COLO829 (cell line): ENCODE results near the gene FOXL2NB.
"Not testable (repeated sequence)": the region's sequence is repeated elsewhere in the genome, so short reads cannot be mapped to it uniquely, and the experiment has no call there.

Source experiments
- DNase-seq: peaks from one replicate; pipeline ENCODE4 v3.0.0; 2012; ENCODE audit warnings: low spot score

The FOXL2NB gene

GRCh38 chr3:138946663-138947494 is at the start of gene FOXL2NB, which contains the start of gene FOXL2:
FOXL2NB (plus strand) TSS chr3:138947217; CDS start chr3:138947365, 148 bp downstream.
FOXL2 (minus strand) TSS chr3:138947137; CDS start chr3:138946722, 415 bp downstream.
- no peak for DNase-seq

- no peak for DNase-seq
Measured at GRCh38 chr3:138898301-138898700, 48.7 kb upstream of the FOXL2NB start.

GRCh38 chr3:138898708-138899107 is 48.3 kb upstream of the FOXL2NB start:
- DNase-seq = no peak

GRCh38 chr3:138899351-138899991 is 47.5 kb upstream of the FOXL2NB start:
- DNase-seq = no peak

- no peak for DNase-seq
Measured at GRCh38 chr3:138901567-138901966, 45.5 kb upstream of the FOXL2NB start.

- no peak for DNase-seq
Measured at GRCh38 chr3:138902171-138902570, 44.8 kb upstream of the FOXL2NB start.

- no peak for DNase-seq
Measured at GRCh38 chr3:138907539-138907938, 39.5 kb upstream of the FOXL2NB start.

- DNase-seq = no peak
Measured at GRCh38 chr3:138908846-138909245, 38.2 kb upstream of the FOXL2NB start.

GRCh38 chr3:138909904-138910303 is 37.1 kb upstream of the FOXL2NB start:
- DNase-seq = no peak

- DNase-seq = no peak
Measured at GRCh38 chr3:138911621-138912020, 35.4 kb upstream of the FOXL2NB start.

- DNase-seq = no peak
Measured at GRCh38 chr3:138912237-138912636, 34.8 kb upstream of the FOXL2NB start.

- DNase-seq = no peak
Measured at GRCh38 chr3:138913766-138914165, 33.3 kb upstream of the FOXL2NB start.

GRCh38 chr3:138914870-138915502 is 32.0 kb upstream of the FOXL2NB start:
- no peak for DNase-seq

GRCh38 chr3:138915503-138916498 is 31.2 kb upstream of the FOXL2NB start:
- peak; percentile 93 for DNase-seq

- no peak for DNase-seq
Measured at GRCh38 chr3:138916824-138917223, 30.2 kb upstream of the FOXL2NB start.

- DNase-seq = no peak
Measured at GRCh38 chr3:138919325-138919724, 27.7 kb upstream of the FOXL2NB start.

- DNase-seq = peak; percentile 44
Measured at GRCh38 chr3:138921316-138922292, 25.4 kb upstream of the FOXL2NB start.

GRCh38 chr3:138922400-138922799 is 24.6 kb upstream of the FOXL2NB start:
- DNase-seq = not testable (repeated sequence)

GRCh38 chr3:138923531-138923994 is 23.5 kb upstream of the FOXL2NB start:
- peak; percentile 82 for DNase-seq

- DNase-seq = no peak
Measured at GRCh38 chr3:138928727-138929372, 18.2 kb upstream of the FOXL2NB start.
